ENCODE measurements around the gene SCFD2. TPM values are rescaled to one million over a fixed set of nuclear protein-coding genes. Genes with fewer than 3 reads are reported as not detected.

Gene SCFD2
- polyA plus RNA-seq, 1 of the 3 experiments (the other 2 are of a cell fraction) = 14.1 TPM

DNA sequence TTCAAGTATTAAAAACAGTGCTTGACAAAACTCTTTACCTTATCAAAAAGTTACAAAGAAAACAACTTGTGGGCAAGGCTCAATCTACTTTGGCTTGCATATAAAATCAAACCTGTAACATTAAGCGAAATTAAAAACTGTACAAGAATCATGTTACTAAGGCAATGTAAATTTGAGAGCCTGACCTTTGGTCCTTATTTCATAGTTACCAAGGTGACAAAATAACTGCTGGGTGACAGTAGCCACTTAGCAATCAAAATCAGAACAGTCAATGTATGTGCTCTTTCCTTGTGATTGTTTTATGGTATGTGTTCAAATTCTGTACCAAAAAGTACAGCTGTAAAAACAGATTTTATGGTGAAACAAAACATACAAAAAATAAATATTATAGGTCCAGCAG is 299.7 kb downstream of the SCFD2 start:
- Histone ChIP-seq H3K9me2 (no peaks in the 10 kb centered on the region), H3K9ac (no peak overlapping the region), H3K4me3 (ENCODE audit: low read depth in 2 of 2, low read length in 1 of 2) (no peak overlapping the region), H3K4me1 (ENCODE audit: control insufficient read depth in 1 of 2, insufficient read depth in 2 of 2, low read depth in 1 of 2, low read length in 1 of 2) (peaks cover 0 to 12% of the 10 kb centered on the region in 2 experiments; a peak in 2 of 4 replicates), H3F3A (replicated peaks; ENCODE audit: insufficient read depth) (no peaks in the 10 kb centered on the region), H3K79me2 (ENCODE audit: insufficient read depth) (no peaks in the 10 kb centered on the region; the same call in 1 of the 2 replicates), H3K36me3 (replicated peaks in 1 of 2; ENCODE audit: control insufficient read depth in 1 of 2, insufficient read depth in 2 of 2, low read length in 1 of 2) (no peaks in the 10 kb centered on the region), H3K4me2 (no peak overlapping the region), H3K9me3 (0 out of 2 replicates have a peak, but pooled peaks cover 6% of the 10 kb centered on the region), H3K27me3 (ENCODE audit: insufficient read depth) (no peaks in the 10 kb centered on the region), H2AFZ (ENCODE audit: low read depth) (no peak overlapping the region), H4K20me1 (ENCODE audit: insufficient read depth) (no peaks in the 10 kb centered on the region), H3K27ac (ENCODE audit: low read depth in 2 of 2, low read length in 1 of 2) (no peak overlapping the region; a peak in 2 of 4 replicates)
- TF ChIP-seq RAD21 (IDR thresholded peaks at IDR 0.05; ENCODE audit: low read length) = no peak
- no peak for TF ChIP-seq GATA2 (CRISPR knock-in tag; IDR thresholded peaks at IDR 0.05)
- TF ChIP-seq POLR2AphosphoS5 (IDR thresholded peaks at IDR 0.05; ENCODE audit: low read depth, low read length) = no peak
- TF ChIP-seq FOXM1 (IDR thresholded peaks at IDR 0.05; ENCODE audit: low read depth) = no peak
- TF ChIP-seq EZH2phosphoT487 (IDR thresholded peaks at IDR 0.05; ENCODE audit: borderline replicate concordance, low read depth) = no peak
- TF ChIP-seq, protein P1, sequence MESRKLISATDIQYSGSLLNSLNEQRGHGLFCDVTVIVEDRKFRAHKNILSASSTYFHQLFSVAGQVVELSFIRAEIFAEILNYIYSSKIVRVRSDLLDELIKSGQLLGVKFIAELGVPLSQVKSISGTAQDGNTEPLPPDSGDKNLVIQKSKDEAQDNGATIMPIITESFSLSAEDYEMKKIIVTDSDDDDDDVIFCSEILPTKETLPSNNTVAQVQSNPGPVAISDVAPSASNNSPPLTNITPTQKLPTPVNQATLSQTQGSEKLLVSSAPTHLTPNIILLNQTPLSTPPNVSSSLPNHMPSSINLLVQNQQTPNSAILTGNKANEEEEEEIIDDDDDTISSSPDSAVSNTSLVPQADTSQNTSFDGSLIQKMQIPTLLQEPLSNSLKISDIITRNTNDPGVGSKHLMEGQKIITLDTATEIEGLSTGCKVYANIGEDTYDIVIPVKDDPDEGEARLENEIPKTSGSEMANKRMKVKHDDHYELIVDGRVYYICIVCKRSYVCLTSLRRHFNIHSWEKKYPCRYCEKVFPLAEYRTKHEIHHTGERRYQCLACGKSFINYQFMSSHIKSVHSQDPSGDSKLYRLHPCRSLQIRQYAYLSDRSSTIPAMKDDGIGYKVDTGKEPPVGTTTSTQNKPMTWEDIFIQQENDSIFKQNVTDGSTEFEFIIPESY (IDR thresholded peaks at IDR 0.05; ENCODE audit: borderline replicate concordance, low read depth) = no peak
- TF ChIP-seq, protein P2, sequence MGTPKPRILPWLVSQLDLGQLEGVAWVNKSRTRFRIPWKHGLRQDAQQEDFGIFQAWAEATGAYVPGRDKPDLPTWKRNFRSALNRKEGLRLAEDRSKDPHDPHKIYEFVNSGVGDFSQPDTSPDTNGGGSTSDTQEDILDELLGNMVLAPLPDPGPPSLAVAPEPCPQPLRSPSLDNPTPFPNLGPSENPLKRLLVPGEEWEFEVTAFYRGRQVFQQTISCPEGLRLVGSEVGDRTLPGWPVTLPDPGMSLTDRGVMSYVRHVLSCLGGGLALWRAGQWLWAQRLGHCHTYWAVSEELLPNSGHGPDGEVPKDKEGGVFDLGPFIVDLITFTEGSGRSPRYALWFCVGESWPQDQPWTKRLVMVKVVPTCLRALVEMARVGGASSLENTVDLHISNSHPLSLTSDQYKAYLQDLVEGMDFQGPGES (IDR thresholded peaks at IDR 0.05; ENCODE audit: low read depth, low read length) = no peak
- TF ChIP-seq, protein P3, sequence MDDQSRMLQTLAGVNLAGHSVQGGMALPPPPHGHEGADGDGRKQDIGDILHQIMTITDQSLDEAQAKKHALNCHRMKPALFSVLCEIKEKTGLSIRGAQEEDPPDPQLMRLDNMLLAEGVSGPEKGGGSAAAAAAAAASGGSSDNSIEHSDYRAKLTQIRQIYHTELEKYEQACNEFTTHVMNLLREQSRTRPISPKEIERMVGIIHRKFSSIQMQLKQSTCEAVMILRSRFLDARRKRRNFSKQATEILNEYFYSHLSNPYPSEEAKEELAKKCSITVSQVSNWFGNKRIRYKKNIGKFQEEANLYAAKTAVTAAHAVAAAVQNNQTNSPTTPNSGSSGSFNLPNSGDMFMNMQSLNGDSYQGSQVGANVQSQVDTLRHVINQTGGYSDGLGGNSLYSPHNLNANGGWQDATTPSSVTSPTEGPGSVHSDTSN (IDR thresholded peaks at IDR 0.05) = no peak
- no peak for TF ChIP-seq SIN3A (IDR thresholded peaks at IDR 0.05; ENCODE audit: borderline replicate concordance, low read depth, low read length)
- TF ChIP-seq, protein P4, sequence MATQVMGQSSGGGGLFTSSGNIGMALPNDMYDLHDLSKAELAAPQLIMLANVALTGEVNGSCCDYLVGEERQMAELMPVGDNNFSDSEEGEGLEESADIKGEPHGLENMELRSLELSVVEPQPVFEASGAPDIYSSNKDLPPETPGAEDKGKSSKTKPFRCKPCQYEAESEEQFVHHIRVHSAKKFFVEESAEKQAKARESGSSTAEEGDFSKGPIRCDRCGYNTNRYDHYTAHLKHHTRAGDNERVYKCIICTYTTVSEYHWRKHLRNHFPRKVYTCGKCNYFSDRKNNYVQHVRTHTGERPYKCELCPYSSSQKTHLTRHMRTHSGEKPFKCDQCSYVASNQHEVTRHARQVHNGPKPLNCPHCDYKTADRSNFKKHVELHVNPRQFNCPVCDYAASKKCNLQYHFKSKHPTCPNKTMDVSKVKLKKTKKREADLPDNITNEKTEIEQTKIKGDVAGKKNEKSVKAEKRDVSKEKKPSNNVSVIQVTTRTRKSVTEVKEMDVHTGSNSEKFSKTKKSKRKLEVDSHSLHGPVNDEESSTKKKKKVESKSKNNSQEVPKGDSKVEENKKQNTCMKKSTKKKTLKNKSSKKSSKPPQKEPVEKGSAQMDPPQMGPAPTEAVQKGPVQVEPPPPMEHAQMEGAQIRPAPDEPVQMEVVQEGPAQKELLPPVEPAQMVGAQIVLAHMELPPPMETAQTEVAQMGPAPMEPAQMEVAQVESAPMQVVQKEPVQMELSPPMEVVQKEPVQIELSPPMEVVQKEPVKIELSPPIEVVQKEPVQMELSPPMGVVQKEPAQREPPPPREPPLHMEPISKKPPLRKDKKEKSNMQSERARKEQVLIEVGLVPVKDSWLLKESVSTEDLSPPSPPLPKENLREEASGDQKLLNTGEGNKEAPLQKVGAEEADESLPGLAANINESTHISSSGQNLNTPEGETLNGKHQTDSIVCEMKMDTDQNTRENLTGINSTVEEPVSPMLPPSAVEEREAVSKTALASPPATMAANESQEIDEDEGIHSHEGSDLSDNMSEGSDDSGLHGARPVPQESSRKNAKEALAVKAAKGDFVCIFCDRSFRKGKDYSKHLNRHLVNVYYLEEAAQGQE (IDR thresholded peaks at IDR 0.05; ENCODE audit: low read depth, low read length) = no peak
- TF ChIP-seq RFX5 (IDR thresholded peaks at IDR 0.05; ENCODE audit: low read length) = no peak
- DNase-seq = no peak
- WGBS (ENCODE audit: low lambda C conversion rate) = 97% methylated on average over 1 of the region's 1 CpG
- POLR2A ChIA-PET = no interaction called here
- CTCF ChIA-PET = interaction anchor here (0.6 kb wide), 1 partner anchor 843 kb away, joined by 3 read pairs; no protein-coding TSS in a partner anchor
